ENCODE measurements around the gene PAK6. TPM values are rescaled to one million over a fixed set of nuclear protein-coding genes. Genes with fewer than 3 reads are reported as not detected.

PAK6 gene
- total RNA-seq, 1 donor from 2014 or later: 3.4 TPM

DNA sequence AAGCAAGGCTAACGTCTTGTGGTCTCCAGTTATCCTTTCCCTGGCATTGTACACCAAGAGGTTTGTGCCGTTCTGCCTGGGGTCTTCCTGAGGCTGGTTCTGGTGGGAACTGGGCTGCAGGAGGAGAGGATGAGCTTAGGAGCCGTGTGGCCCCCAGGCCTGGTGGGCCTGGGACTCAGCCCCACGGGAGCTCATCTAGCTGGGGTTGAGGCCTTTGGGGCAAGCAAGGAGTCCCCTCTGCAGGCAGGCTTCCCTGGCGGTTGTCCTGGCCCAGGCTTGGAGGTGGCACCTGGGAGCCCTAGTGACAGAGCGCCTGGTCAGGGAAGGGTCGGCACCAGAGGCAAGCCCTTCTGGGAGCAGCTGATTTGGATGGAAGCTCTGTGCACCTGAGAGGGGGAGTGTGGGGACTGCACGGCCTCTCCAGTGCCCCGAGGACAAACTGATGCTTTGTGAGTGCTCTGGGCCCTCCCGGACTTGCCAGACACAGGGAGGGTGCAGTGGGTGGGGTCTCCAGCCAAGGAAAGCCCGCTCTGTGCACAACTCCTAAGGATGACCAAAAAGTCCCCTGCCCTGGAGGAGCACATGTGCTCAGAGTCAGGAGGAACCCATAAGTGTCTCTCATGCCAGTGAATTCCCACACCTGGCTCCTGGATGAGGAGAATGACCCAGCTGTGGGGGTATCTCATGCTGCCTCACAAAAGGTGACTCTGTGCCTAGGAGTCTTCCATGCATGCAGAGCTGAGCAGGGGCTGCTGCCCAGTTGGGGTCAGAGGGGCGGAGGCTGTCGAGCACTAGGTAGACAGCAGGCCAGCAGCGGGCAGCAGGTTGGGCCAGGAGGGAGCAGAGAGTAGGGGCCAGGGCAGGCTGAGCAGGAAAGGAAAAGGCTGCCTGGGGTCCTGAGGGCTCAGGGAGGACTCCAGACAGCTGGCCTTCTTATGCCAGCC is 2.7 kb downstream of the PAK6 start:
- no peak for DNase-seq (ENCODE audit: low read depth)

DNA sequence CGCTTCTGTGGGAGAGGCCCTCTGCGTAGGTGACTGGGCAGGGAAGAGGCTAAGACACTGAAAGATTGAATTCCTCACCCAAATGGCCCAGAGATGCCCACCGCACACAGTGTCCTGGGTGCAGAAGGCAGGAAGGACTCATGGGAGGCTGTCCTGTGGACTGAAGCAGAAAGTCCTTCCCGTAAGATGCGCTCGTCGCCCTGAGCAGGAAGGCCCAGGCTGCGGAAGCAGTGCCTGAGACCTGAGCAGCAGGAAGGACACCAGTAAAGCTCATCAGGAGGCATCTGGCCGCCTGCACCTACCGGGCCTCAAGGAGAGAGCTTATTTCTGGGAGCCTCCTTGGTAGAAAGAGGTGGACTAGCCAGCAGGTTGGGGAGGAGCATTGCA is 3.3 kb downstream of the PAK6 start:
- no peak for DNase-seq (ENCODE audit: low read depth)

DNA sequence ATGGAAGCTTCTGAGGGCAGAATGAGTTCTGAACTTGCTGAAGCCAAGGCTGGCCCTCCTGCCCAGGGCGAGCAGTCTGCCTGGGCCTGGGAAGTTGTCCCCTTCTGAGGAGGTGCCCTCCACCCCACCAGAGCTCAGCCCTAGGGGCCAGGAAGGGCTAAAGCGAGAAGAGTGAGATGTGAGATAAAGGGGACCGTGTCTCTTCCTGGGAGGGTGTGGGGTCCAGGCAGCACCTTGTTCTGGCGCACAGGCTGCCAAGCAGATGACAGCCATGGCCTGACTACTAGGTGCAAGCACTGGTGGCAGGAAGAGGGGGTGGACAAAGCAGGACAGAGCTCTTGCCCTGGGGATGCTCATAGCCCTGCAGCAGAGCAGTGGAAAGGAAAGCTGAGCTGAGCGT is 3.7 kb downstream of the PAK6 start:
- DNase-seq (ENCODE audit: low read depth): no peak

DNA sequence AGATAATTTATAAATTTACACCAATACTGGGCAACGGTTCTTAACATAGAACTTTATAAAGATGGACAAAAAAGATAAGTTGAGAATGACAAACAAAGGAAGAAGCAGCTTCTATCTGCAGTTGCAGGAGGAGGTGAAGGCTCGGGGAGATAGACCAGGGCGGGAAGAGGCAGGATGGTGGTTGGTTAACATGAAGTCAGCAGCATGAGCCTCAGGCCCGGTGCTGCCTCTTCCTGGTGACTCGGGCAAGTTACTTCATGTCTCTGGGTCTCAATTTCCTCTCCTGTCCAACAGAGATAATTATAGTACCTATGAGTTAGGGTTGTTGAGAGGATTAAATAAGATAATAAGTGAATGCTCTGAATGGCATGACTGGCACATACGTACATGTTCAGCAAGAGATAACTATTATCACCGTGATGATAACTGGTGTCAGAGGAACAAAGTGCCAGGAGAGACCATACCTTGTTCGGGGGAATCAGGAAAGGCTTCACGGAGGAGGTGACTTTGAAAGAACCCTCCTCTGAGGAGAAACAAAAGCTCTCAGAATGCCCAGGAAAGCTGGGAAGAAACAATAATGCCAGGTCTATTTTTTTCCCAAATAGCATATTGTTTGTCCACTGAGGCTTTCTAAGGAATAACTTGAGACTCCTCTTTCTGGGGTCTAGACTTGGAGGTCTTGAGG is 4.4 kb downstream of the PAK6 start:
- no peak for DNase-seq (ENCODE audit: low read depth)

DNA sequence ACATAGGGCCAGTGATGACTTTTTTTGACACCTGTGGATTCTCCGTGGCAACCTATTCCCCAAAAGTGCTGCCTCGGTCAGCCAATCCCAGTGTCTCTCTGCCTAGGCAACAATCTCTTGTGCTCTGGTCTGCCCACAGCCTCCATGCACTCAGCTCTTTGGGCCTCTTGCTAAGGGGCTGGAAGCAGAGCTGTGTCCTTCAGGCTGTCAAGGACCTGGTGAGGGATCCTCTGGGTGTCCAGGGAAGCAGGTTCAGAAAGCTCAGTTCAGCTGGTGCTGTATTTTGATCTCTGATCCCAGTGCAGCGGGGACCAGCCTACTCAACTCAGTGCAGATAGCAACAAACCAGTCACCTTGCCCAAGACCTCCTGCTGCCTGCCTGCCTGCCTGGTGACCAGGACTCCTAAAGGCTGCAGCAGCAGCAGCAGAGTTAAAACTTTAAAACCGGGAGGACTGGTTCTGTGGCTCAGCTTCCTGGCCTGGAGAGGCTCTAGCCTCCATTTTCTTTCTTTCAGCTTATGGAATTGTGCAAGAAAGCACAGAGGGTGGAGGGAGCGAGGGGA is 6.2 kb downstream of the PAK6 start:
- no peak for DNase-seq (ENCODE audit: low read depth)

DNA sequence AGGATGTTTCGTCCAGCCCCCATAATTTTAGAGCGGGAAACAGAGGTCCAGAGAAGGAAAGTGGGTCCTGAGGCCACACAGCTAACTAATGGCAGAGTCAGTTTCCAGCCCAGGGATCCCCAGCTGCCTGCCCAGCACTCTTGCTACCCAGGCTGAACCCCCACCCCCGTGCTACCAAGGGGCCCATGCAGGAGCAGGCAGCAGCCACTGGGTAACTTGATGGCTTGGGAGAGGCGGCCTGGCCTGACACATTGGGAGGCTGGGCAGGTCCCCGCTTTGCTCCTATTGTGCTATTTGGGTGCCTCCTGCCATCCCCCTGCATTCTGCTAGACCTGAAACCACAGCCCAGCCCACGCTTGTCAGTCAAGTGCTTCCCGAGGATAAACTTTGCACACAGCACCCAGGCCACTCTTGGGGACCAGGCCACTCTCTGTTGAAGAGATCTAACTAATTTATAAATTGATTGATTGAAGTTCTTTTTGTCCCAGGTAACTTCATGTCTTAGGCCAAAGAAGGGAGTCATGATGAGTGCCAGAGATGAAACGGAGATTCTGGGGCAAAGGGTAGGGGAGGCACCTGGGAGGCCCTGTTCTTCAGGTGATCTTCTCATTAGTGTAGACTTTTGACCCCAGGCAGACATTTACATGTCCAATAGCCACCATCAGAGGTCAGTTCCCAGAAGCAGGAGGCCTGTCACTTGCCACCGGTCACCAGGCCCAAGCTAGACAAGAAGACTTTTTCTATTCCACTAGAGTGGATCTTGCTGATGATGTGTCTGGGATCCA is 7.0 kb downstream of the PAK6 start:
- no peak for DNase-seq (ENCODE audit: low read depth)

DNA sequence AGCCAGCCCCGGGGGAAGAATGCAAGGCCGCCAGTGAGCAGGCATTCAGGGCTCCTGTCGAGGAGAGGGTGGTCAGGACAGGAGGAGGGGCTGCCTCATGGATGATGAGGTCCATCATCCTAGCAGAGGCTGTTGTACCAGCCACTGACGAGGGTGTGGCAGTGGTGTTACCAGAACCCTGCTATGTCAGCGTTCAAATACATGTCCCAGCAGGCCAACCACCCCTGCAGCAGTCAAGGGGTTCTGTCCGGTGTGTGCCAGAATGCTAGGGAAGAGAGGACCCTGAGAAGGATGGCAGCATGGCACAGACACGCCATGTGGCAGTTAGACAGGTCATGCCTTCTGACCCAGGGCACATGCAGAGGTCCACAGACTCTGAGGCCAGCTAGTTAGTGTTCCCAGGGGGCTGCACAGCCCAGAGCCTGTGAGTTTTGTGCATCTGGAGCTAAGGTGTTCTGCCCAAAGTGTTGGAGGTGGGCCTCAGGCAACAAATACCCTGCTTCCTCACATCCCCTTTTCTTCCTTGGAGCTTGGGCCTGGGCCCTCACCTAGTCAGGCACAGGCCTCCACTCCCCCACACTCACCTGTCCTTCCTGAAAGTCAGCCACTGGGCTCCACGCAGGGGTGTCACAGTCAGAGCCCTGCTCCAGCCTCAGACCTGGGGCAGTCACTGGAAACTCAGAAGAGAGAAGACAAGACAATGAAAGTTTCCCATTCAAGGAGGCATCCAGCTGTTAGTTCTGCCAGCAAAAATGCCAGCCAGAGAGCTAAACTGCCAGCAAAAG is 7.8 kb downstream of the PAK6 start:
- no peak for DNase-seq (ENCODE audit: low read depth)

DNA sequence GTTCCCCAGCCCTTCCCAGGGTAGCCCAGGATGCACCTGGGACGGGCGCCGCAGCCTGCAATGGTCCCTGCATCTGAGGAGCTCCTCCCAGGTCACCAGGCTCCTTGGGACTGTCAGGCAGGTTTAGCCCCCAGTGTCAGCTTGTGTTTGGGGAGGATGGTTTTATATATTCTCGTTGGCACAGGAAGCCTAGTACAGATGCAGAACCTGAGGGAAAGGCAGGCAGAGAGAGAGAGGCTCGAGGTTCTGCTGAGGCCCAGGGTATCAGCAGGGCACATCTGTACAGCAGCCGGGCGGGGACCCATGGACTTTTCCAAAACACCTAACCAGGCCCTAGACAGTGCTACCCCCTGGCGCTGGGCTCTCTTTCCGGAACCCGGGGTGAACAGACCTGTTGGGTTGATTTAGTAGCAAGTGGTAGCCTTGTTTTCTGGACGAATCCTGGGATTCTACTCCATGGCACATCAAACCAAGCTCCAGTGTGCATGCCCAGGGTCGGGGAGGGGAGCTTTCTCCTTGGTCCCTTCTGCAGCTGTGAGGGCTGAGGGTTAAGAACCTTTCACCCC is 8.6 kb downstream of the PAK6 start:
- no peak for DNase-seq (ENCODE audit: low read depth)

DNA sequence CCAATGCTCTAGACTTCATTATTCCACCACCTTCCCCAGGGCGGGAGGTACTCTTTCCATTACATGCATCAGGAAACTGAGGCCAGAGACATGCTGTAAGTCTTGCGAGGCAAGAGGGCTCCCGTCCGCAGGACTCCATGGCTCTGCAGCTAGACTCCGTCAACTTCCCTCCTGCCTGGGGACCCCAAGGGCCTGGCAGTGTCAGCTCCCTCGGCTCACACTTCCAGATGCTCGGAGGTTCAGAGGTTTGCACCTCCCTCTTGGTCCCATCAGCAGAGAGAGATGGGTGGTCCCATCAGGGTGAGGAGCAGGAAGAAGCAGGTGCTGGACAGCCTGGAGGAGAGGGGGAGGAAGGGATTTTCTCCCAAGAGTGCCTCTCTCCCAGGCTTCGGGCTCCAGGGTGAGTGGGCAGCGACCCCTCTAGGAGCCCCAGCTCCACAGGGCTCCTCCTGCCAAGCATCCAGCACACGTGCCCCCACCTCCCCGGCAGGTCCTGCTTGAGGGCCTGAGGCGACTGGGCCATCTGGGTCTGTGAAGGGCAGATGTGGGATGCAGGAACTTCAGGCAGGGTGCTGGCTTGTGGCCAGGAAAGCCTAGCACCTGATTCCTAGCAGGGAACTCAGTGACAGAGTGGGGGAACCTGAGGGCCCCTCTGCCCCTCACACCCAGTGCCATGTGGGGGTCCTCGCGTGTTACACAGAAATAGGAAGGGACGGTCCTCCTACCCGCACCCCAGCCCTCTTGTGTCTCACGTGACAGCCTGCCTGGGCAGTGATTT is 9.3 kb downstream of the PAK6 start:
- no peak for DNase-seq (ENCODE audit: low read depth)

DNA sequence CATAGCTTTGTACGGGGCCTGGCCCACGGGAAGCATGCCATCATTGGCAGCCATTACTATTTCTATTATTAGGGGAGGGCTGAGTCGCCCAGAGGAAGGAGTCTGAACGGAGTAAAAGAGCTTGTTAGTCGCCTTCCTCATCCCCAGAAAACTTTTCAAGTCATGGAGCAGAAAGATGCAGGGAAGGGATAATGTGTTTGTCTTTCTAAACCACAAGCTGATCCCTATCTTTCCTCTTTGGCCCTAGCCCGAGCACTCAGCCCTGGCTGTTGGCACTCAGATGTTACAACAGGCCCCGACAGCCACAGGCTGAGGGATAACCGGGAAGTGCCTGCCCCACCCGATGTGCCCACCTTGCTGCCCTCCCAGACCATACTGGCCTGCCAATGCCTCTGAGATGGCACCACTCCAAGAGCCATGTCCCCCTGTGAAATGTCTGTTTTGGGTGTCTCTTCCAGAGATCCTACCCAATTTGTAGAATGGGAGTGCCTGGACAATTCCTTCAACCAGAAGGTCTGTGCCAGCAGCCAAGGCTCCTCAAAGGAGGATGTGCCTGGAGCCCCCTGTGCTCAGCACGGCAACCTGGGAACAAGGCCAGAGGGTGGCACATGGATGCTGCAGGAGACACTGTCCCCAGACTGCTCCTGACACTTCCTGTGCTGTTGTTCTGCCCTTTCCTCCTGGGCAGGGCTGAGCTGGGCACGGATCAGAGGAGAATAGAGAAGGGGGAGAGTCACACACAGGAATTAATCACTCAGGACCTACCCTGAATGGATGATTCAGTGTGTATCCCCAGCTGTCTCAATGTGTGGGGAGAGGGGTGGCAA is 10.8 kb downstream of the PAK6 start:
- no peak for DNase-seq (ENCODE audit: low read depth)

DNA sequence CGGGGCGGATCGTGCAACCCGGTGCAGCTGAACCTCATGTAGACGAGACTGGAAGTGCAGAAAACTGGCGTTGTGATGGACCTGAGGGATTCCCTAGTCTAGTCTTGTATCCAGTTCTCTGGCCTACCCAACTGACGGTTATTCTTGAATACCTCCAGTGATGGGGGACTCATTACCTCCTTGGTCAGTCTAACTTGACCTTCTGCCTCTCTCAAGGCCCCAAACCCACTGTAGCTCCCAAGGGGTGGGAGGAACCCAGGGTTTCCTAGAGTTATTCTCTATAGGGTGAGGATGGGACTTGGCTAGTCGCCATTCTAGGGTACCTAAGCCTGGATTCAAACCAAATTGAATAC is 11.4 kb downstream of the PAK6 start:
- DNase-seq (ENCODE audit: low read depth): no peak

DNA sequence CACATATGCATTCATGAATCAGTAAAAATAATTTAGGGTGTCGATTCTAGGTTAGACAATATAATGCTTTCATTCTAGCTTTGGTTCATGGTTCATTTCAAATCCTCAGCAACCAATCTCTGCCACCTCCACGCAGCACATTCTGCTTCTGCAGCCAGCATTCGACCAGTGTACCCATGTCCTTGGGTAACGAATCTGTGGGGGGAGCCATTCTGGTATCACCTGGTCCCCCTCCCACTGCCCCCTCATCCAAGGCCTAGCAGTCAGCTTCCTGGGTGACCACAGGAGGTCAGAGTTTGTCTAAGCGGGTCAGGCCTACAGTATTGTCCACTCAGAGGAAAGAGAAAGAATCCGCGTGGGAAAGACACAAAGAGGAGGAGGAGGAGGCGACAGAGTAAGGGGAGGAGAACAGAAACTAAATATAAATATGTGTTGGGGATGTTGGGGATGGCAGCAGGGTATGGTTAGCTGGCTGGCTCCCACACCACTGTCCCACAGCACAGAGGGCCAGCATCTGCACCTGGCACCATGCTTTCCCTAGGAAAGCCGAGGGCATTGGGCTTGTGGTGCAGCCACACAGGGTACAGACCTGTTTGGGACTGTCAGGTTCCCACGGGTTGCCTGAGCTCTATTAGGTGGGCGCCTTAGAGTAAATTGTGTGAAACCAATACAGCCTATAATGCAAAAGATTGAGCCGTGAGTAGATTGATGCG is 12.1 kb downstream of the PAK6 start:
- no peak for DNase-seq (ENCODE audit: low read depth)

DNA sequence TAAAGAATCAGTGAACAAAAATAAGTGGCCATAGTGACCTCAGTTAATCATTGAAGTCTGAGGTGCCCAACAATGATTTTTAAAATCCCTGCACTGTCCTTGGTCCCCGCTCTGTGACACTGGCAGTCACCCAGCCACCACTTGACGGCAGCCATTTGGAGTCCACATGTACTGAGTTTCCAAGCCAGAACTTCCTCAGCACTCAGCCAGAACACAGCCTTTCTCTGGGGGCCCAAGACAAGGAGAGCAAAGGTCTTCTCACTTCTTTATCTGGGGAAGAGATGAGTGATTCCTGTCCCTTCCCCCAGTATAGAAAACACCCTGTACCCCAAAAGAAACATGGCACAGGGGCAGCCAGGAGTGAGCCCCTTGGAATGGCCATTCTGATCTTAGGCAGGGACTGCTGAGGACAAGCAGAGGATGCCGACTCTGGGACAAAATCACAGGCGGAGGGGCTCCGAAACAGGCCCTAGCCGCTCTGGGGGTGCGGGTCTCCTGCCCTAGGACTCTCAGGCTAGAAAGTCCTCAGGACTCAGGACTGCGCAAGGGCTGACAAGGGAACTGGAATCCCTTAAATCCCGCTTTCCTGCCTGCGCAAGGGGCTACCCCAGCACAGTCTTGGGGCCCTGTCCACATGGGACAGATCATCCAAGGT is 12.8 kb downstream of the PAK6 start:
- DNase-seq (ENCODE audit: low read depth): no peak

DNA sequence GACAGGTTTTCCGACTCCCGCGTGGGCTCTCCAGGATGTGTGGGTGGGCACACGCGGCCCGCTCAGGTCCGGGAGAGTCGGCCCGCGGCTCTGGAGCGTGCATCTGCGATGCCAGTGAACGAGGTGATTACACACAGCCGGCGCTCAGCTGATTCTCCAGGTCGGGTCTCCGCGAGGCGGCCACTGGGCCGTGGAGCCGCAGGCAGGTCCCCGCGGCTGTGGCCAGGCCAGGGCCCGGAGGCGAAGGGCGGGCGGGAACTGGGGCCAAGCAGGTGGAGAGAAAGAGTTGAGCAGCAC is 13.2 kb downstream of the PAK6 start:
- no peak for DNase-seq (ENCODE audit: low read depth)

DNA sequence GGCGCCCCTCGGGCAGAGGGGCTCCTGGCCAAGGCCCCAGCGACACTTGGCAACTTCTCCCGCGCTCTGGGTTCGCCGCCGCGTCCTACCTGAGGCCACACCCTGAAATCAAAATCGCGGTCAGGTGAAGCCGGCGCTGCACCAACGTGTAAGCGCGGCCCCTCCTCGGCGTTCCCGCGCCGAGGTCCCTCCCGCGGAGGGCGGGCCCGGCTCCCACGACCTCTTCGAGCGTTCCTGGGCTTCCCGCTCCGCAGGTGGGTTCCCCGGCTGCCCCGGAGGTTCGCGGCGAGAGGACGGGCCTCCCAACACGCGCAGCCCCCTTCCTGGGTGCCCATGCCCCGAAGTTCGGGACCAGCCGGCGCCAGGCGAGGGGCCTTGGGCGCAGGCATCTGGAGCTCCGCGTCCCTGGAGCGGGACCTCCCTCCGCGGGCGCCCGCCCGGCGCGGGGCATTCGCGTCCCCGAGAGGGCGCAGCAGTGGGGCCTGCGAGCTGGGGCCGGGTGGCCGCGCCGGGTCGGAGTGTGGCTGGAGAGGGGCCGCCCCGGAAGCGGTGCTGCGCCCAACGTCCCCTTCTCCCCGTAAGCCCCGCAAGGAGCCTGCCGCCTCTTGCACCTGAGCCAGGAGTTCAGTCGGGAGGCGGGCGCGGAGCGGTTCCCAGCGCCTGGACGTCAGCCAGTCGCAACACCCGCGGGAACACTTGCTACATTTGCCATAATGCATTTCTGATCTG is 13.7 kb downstream of the PAK6 start:
- DNase-seq (ENCODE audit: low read depth): no peak

DNA sequence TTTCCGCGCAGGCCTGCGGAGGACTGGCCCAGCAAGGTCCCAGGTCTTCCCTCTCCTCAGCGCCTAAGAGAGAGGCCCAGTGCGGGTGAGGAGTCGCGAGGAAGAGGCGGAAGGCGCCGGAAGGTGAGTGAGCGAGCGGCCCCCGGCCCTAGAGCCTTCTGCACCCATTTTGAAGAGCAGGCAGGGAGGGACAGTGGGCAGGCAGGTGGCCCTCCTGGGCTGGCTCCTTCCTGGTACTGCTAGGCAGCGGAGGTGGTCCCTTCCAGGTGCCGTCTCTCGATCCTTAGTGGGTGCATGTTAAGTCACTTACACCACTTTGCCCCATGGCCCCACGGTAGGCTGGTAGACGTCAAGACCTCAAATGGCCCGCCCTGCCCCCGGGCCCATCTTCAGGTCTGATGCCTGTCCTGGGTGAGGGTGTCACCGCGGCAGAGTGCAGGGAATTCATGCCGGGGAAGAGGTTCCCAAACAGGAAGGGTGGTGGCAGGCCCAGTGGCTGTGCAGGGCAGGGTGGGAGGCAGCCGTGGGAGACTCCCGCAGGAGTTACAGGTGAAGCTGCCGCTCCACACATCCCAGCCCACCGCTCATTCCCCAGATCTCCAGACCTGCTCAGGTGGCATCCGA is 14.4 kb downstream of the PAK6 start:
- DNase-seq (ENCODE audit: low read depth): no peak

DNA sequence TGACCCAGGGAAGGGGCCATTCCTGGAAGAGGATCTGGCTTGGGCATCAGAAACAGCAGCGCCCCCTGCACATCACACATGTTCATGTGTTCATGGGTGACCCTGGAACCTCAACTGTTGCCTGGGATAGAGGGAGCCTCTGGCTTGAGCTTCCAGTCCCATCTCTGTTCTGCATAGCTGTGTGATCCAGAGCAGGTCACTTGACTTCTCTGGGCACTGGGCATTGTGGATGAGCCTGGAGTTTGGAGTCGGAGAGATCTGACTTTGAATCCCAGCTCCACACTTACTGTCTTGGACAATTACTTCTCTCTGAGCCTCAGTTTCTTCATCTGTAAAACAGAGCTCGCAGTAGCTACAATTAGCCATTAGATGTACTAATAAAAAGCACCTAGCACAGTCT is 15.6 kb downstream of the PAK6 start:
- no peak for DNase-seq (ENCODE audit: low read depth)

Data from renal cortical epithelial cell (primary cell).